GM23338 (cell line): ENCODE results near the gene IFIT1B. TPM values are rescaled to one million over a fixed set of nuclear protein-coding genes. Genes with fewer than 3 reads are reported as not detected.

Experiments
- ATAC-seq: fragments of 200-7000 bp; cut with Tn5 transposase; 3 replicates; pipeline ENCODE4 v1.9.1; 2020
- DNase-seq: peaks from one replicate; pipeline ENCODE4 v3.0.0-alpha.2; 2015; ENCODE audit warnings: low spot score
- H2AFZ ChIP-seq: fragments of 200-600 bp; sonication (generic); 2 replicates; pipeline ENCODE4 v1.8.0; 2016; ENCODE audit warnings: antibody characterized with exemption, mild to moderate bottlenecking, moderate library complexity
- H3F3A ChIP-seq: fragments of 200-600 bp; sonication (generic); replicated peaks from 2 replicates; pipeline ENCODE4 v1.8.0; 2017; ENCODE audit warnings: antibody characterized with exemption, mixed run types, low read depth
- H3K27ac ChIP-seq: fragments of 200-600 bp; sonication (generic); 2 replicates; pipeline ENCODE4 v1.6.1; 2016; ENCODE audit warnings: low read depth
- H3K27me3 ChIP-seq: fragments of 200-600 bp; sonication (generic); 2 replicates; pipeline ENCODE4 v1.8.0; 2016; ENCODE audit warnings: mild to moderate bottlenecking, mixed run types, moderate library complexity; ENCODE audit not compliant: insufficient read depth
- H3K36me3 ChIP-seq: fragments of 200-600 bp; sonication (generic); 2 replicates; pipeline ENCODE4 v1.8.0; 2016; ENCODE audit warnings: mild to moderate bottlenecking; ENCODE audit not compliant: insufficient read depth
- H3K4me1 ChIP-seq: fragments of 200-600 bp; sonication (generic); 2 replicates; pipeline ENCODE4 v1.8.0; 2016; ENCODE audit warnings: mild to moderate bottlenecking, moderate library complexity; ENCODE audit not compliant: insufficient read depth
- H3K4me2 ChIP-seq: fragments of 200-600 bp; sonication (generic); 2 replicates; pipeline ENCODE4 v1.7.1; 2017; ENCODE audit warnings: mixed run types
- H3K4me3 ChIP-seq: fragments of 200-600 bp; sonication (generic); 2 replicates; pipeline ENCODE4 v1.6.1; 2016; ENCODE audit warnings: mixed run types
- H3K79me2 ChIP-seq: fragments of 200-600 bp; sonication (generic); replicated peaks from 2 replicates; pipeline ENCODE4 v1.8.0; 2017; ENCODE audit warnings: mild to moderate bottlenecking; ENCODE audit not compliant: insufficient read depth
- H3K9me2 ChIP-seq: fragments of 200-600 bp; sonication (generic); 2 replicates; pipeline ENCODE4 v1.8.0; 2017; ENCODE audit not compliant: insufficient read depth
- H4K20me1 ChIP-seq: fragments of 200-600 bp; sonication (generic); replicated peaks from 2 replicates; pipeline ENCODE4 v1.8.0; 2017; ENCODE audit warnings: mild to moderate bottlenecking; ENCODE audit not compliant: insufficient read depth
- H3K27ac Mint-ChIP-seq: 2 replicates; pipeline ENCODE4 v1.8.0; 2020; ENCODE audit warnings: inconsistent platforms, mild to moderate bottlenecking, moderate library complexity, mixed read lengths
- H3K27me3 Mint-ChIP-seq: 3 replicates; pipeline ENCODE4 v1.8.0; 2022; ENCODE audit warnings: low read depth, mild to moderate bottlenecking, moderate library complexity, mixed read lengths, inconsistent platforms; ENCODE audit not compliant: insufficient read depth, poor library complexity
- H3K36me3 Mint-ChIP-seq: 3 replicates; pipeline ENCODE4 v1.8.0; 2021; ENCODE audit warnings: low read depth, mild to moderate bottlenecking, inconsistent platforms, moderate library complexity, mixed read lengths
- H3K4me1 Mint-ChIP-seq: 3 replicates; pipeline ENCODE4 v1.8.0; 2020; ENCODE audit warnings: mild to moderate bottlenecking, inconsistent platforms, mixed read lengths
- H3K4me3 Mint-ChIP-seq: 3 replicates; pipeline ENCODE4 v1.8.0; 2021; ENCODE audit warnings: moderate library complexity, mild to moderate bottlenecking, inconsistent platforms, mixed read lengths
- H3K9me3 Mint-ChIP-seq: 3 replicates; pipeline ENCODE4 v1.8.0; 2020; ENCODE audit warnings: moderate library complexity, mild to moderate bottlenecking, inconsistent platforms, mixed read lengths
- CTCF ChIP-seq, 2 experiments: fragments of 200-600 bp in 1 of 2; sonication (generic) in 1 of 2; conservative IDR thresholded peaks; 2 replicates each; pipeline versions ENCODE4 v1.5.1 to v1.6.1; 2016 to 2017; ENCODE audit warnings: antibody characterized with exemption in 2 of 2, low read depth in 2 of 2, mild to moderate bottlenecking in 2 of 2, moderate library complexity in 1 of 2
- ETS1 ChIP-seq: IDR thresholded peaks from 2 replicates; pipeline ENCODE4 v1.6.1; 2016; ENCODE audit warnings: antibody characterized with exemption
- NANOG ChIP-seq: IDR thresholded peaks from 2 replicates; pipeline ENCODE4 v1.6.1; 2016; ENCODE audit warnings: antibody characterized with exemption, borderline replicate concordance
- ZNF114 ChIP-seq: fragments of 250-450 bp; sonication (Bioruptor Pico); IDR thresholded peaks from 2 replicates; pipeline ENCODE4 v1.5.0; 2020; ENCODE audit warnings: mild to moderate bottlenecking, moderate library complexity
- ZNF331 ChIP-seq: fragments of 250-450 bp; sonication (Bioruptor Pico); IDR thresholded peaks from 2 replicates; pipeline ENCODE4 v1.5.0; 2020; ENCODE audit warnings: low read depth, mild to moderate bottlenecking, moderate library complexity
- polyA plus RNA-seq: library from polyadenylated mRNA; unstranded; fragments of >200 nt; fragmentation: Nextera tagmentation; extraction: Ambion mirVana; gene quantifications from 2 replicates; pipeline ENCODE4 v1.2.1, GENCODE V29; 2016
- total RNA-seq: library from RNA; depleted of rRNA; stranded (reverse); fragments of >200 nt; shearing (Covaris generic); gene quantifications from 2 replicates; pipeline ENCODE4 v1.2.3, GENCODE V29; 2014

IFIT1B gene
- total and polyA plus RNA-seq, 2 experiments from 2014 or later: 0.10 TPM; not detected in 1

- no peak for TF ChIP-seq ETS1
Measured at GRCh38 chr10:89357975-89358374, 19.9 kb upstream of the IFIT1B start (continued).

GRCh38 chr10:89360157-89360556 lies 17.7 kb upstream of the IFIT1B start:
- ATAC-seq (no peak), DNase-seq (no peak)
- H2AFZ ChIP-seq: no peak overlapping the region
- no peaks in the 10 kb centered on the region for H3F3A ChIP-seq
- no peak overlapping the region for H3K4me2 ChIP-seq
- no peaks in the 10 kb centered on the region for H3K36me3 ChIP-seq
- Mint-ChIP-seq H3K9me3 (peaks cover 2% of the 10 kb centered on the region; the same call in 1 of the 3 replicates), H3K4me1 (peaks cover 8% of the 10 kb centered on the region), H3K27ac (no peak overlapping the region), H3K36me3 (no peaks in the 10 kb centered on the region), H3K4me3 (no peak overlapping the region), H3K27me3 (peaks cover 2% of the 10 kb centered on the region)
- H3K4me3 ChIP-seq: no peak overlapping the region
- no peaks in the 10 kb centered on the region for H3K27me3 ChIP-seq
- no peaks in the 10 kb centered on the region for H3K79me2 ChIP-seq
- H4K20me1 ChIP-seq: no peaks in the 10 kb centered on the region
- peaks cover 7% of the 10 kb centered on the region for H3K4me1 ChIP-seq
- peaks cover 8% of the 10 kb centered on the region; the same call in 1 of the 2 replicates for H3K9me2 ChIP-seq
- H3K27ac ChIP-seq: no peak overlapping the region
- TF ChIP-seq NANOG: no peak

- no peak overlapping the region for H3K27ac Mint-ChIP-seq
- Histone ChIP-seq H3K4me2 (no peak overlapping the region), H3K4me1 (no peaks in the 10 kb centered on the region), H3K27ac (no peak overlapping the region), H3K4me3 (no peak overlapping the region), H3K9me2 (no peaks in the 10 kb centered on the region), H3K79me2 (no peaks in the 10 kb centered on the region), H2AFZ (no peak overlapping the region), H4K20me1 (no peaks in the 10 kb centered on the region), H3F3A (no peaks in the 10 kb centered on the region), H3K27me3 (no peaks in the 10 kb centered on the region), H3K36me3 (no peaks in the 10 kb centered on the region)
- DNase-seq: no peak
- no peak overlapping the region for H3K4me3 Mint-ChIP-seq
- no peaks in the 10 kb centered on the region for H3K36me3 Mint-ChIP-seq
- peaks cover 2% of the 10 kb centered on the region; the same call in 2 of the 3 replicates for H3K4me1 Mint-ChIP-seq
- no peaks in the 10 kb centered on the region; the same call in 2 of the 3 replicates for H3K9me3 Mint-ChIP-seq
- H3K27me3 Mint-ChIP-seq: peaks cover 2% of the 10 kb centered on the region
- no peak for ATAC-seq
- no peak for TF ChIP-seq ZNF331
- TF ChIP-seq ZNF114 (CRISPR knock-in tag): no peak
- TF ChIP-seq CTCF (conservative IDR thresholded peaks at IDR 0.05; ENCODE audit: low read depth in 2 of 2): no peak
Measured at GRCh38 chr10:89362929-89363328, 14.9 kb upstream of the IFIT1B start.
